Neuronal stem cell (in vitro differentiated cells): Measurements from ENCODE around the gene CEP44.
"Not testable (repeated sequence)": the region's sequence is repeated elsewhere in the genome, so short reads cannot be mapped to it uniquely, and the experiment has no call there.

Experiments used
- DNase-seq: peaks from one replicate; pipeline ENCODE4 v3.0.0-alpha.2; 2013; ENCODE audit warnings: low spot score
- H2AFZ ChIP-seq: one replicate; pipeline ENCODE4 v1.6.1; 2013; ENCODE audit warnings: mild to moderate bottlenecking, low read length, inconsistent platforms
- H2AK5ac ChIP-seq: 2 replicates; pipeline ENCODE4 v1.6.1; 2013; ENCODE audit warnings: low read depth, mild to moderate bottlenecking, inconsistent platforms, low read length, moderate library complexity, mixed read lengths
- H2BK120ac ChIP-seq: 2 replicates; pipeline ENCODE4 v1.6.1; 2013; ENCODE audit warnings: low read depth, mild to moderate bottlenecking, inconsistent platforms, low read length, moderate library complexity, mixed read lengths
- H2BK12ac ChIP-seq: one replicate; pipeline ENCODE4 v1.6.1; 2013; ENCODE audit warnings: low read length, inconsistent platforms
- H2BK15ac ChIP-seq: 2 replicates; pipeline ENCODE4 v1.6.1; 2013; ENCODE audit warnings: mild to moderate bottlenecking, low read length, inconsistent platforms, mixed read lengths
- H2BK5ac ChIP-seq: one replicate; pipeline ENCODE4 v1.6.1; 2013; ENCODE audit warnings: inconsistent platforms, mild to moderate bottlenecking, low read length, moderate library complexity
- H3K14ac ChIP-seq: one replicate; pipeline ENCODE4 v1.6.1; 2013; ENCODE audit warnings: low read length, inconsistent platforms
- H3K18ac ChIP-seq: 2 replicates; pipeline ENCODE4 v1.6.1; 2013; ENCODE audit warnings: low read length, inconsistent platforms
- H3K23ac ChIP-seq: 2 replicates; pipeline ENCODE4 v1.6.1; 2013; ENCODE audit warnings: low read depth, mild to moderate bottlenecking, mixed read lengths, low read length, inconsistent platforms; ENCODE audit not compliant: poor library complexity
- H3K27ac ChIP-seq: replicated peaks from 3 replicates; pipeline ENCODE4 v1.5.1; 2013; ENCODE audit warnings: low read length, inconsistent platforms
- H3K27me3 ChIP-seq, 3 experiments: 2 replicates each; pipeline ENCODE4 v1.6.1; 2013; ENCODE audit warnings: low read length in 3 of 3, mild to moderate bottlenecking in 2 of 3, inconsistent platforms in 1 of 3, low read depth in 1 of 3, mixed read lengths in 1 of 3, moderate library complexity in 1 of 3; ENCODE audit not compliant: control insufficient read depth in 3 of 3, insufficient read depth in 3 of 3
- H3K36me3 ChIP-seq, 2 donors: replicated peaks in 1 of 2; 2 replicates each; pipeline ENCODE4 v1.6.1; 2013; ENCODE audit warnings: low read length in 2 of 2; ENCODE audit not compliant: control insufficient read depth in 2 of 2, insufficient read depth in 2 of 2
- H3K4ac ChIP-seq: 2 replicates; pipeline ENCODE4 v1.6.1; 2013; ENCODE audit warnings: inconsistent platforms, mild to moderate bottlenecking, low read length, moderate library complexity
- H3K4me1 ChIP-seq, 2 donors: 1 replicate in 1 of 2; 2 replicates in 1 of 2; pipeline ENCODE4 v1.6.1; 2013; ENCODE audit warnings: low read length in 2 of 2, low read depth in 1 of 2; ENCODE audit not compliant: control insufficient read depth in 2 of 2, insufficient read depth in 1 of 2
- H3K4me2 ChIP-seq: one replicate; pipeline ENCODE4 v1.6.1; 2013; ENCODE audit warnings: mild to moderate bottlenecking, low read length, inconsistent platforms; ENCODE audit not compliant: insufficient read depth, poor library complexity, severe bottlenecking
- H3K4me3 ChIP-seq, 2 donors: 2 replicates each; pipeline ENCODE4 v1.5.1; 2013; ENCODE audit warnings: low read length in 2 of 2, mild to moderate bottlenecking in 2 of 2, inconsistent platforms in 1 of 2, moderate library complexity in 1 of 2
- H3K79me1 ChIP-seq: one replicate; pipeline ENCODE4 v1.6.1; 2013; ENCODE audit warnings: low read depth, mild to moderate bottlenecking, inconsistent platforms, low read length, moderate library complexity
- H3K9ac ChIP-seq: one replicate; pipeline ENCODE4 v1.6.1; 2013; ENCODE audit warnings: mild to moderate bottlenecking, low read depth, low read length, inconsistent platforms; ENCODE audit not compliant: poor library complexity
- H3K9me3 ChIP-seq, 2 donors: replicated peaks in 1 of 2; 2 replicates each; pipeline versions ENCODE3 to v1.6.1; 2013; ENCODE audit warnings: low read length in 2 of 2, mild to moderate bottlenecking in 2 of 2, inconsistent platforms in 1 of 2, low read depth in 1 of 2, mixed read lengths in 1 of 2, moderate library complexity in 1 of 2; ENCODE audit not compliant: control insufficient read depth in 2 of 2, insufficient read depth in 1 of 2
- H4K8ac ChIP-seq: one replicate; pipeline ENCODE4 v1.6.1; 2013; ENCODE audit warnings: low read depth, mild to moderate bottlenecking, inconsistent platforms, low read length, moderate library complexity
- H4K91ac ChIP-seq: one replicate; pipeline ENCODE4 v1.6.1; 2013; ENCODE audit warnings: low read length, low read depth, mild to moderate bottlenecking, inconsistent platforms; ENCODE audit not compliant: poor library complexity
- WGBS, 2 donors: extraction: QIAGEN DNeasy Blood & Tissue Kit; methylation state at CpG; one replicate each; pipeline ENCODE4 v1.1.7; 2013; ENCODE audit warnings: missing lambda C conversion rate in 2 of 2, mixed read lengths in 1 of 2; ENCODE audit not compliant: insufficient read length in 2 of 2, insufficient replicate concordance in 1 of 2; ENCODE audit errors: extremely low coverage in 2 of 2; 5-methylcytosine and 5-hydroxymethylcytosine counted together

Gene CEP44

GRCh38 chr4:174375422-174375821 is 91.7 kb downstream of the CEP44 start:
- H4K8ac ChIP-seq, result no peak overlapping the region
- H3K4me3 ChIP-seq, result no peak overlapping the region
- H3K9ac ChIP-seq, result no peak overlapping the region
- H3K9me3 ChIP-seq, result no peaks in the 10 kb centered on the region
- H3K36me3 ChIP-seq, result no peaks in the 10 kb centered on the region
- H2BK15ac ChIP-seq, result no peak overlapping the region
- no peak overlapping the region for H2BK12ac ChIP-seq
- DNase-seq, result no peak
- no peak overlapping the region for H2AK5ac ChIP-seq
- H3K4me1 ChIP-seq, result no peaks in the 10 kb centered on the region
- H3K27ac ChIP-seq, result no peak overlapping the region
- H3K18ac ChIP-seq, result no peak overlapping the region
- H3K27me3 ChIP-seq, result no peaks in the 10 kb centered on the region
- H3K14ac ChIP-seq, result no peak overlapping the region
- WGBS, 2 donors, result no CpG with 5 or more reads among the region's 8 CpGs
- no peak overlapping the region for H3K23ac ChIP-seq
- no peak overlapping the region for H4K91ac ChIP-seq
- no peak overlapping the region for H3K4me2 ChIP-seq
- no peak overlapping the region for H2BK120ac ChIP-seq
- peaks cover 1% of the 10 kb centered on the region for H3K79me1 ChIP-seq
- H2AFZ ChIP-seq, result no peak overlapping the region
- no peak overlapping the region for H2BK5ac ChIP-seq
- no peak overlapping the region for H3K4ac ChIP-seq

GRCh38 chr4:174377613-174378012 is 93.9 kb downstream of the CEP44 start:
- no peaks in the 10 kb centered on the region for H3K4me1 ChIP-seq
- H3K9ac ChIP-seq, result no peak overlapping the region
- H3K4me3 ChIP-seq, result no peak overlapping the region
- no peak overlapping the region for H2BK12ac ChIP-seq
- no peaks in the 10 kb centered on the region for H3K36me3 ChIP-seq
- no peak overlapping the region for H2AK5ac ChIP-seq
- no peaks in the 10 kb centered on the region for H3K27me3 ChIP-seq
- H3K18ac ChIP-seq, result no peak overlapping the region
- no peak overlapping the region for H2BK5ac ChIP-seq
- H3K27ac ChIP-seq, result no peak overlapping the region
- no peak overlapping the region for H2AFZ ChIP-seq
- H3K9me3 ChIP-seq, result no peaks in the 10 kb centered on the region
- peaks cover 1% of the 10 kb centered on the region for H3K79me1 ChIP-seq
- no peak overlapping the region for H3K4ac ChIP-seq
- H4K91ac ChIP-seq, result no peak overlapping the region
- H4K8ac ChIP-seq, result no peak overlapping the region
- no CpG with 5 or more reads among the region's 2 CpGs for WGBS, 2 donors
- no peak overlapping the region for H3K23ac ChIP-seq
- no peak overlapping the region for H3K4me2 ChIP-seq
- H2BK15ac ChIP-seq, result no peak overlapping the region
- no peak for DNase-seq
- H2BK120ac ChIP-seq, result no peak overlapping the region
- H3K14ac ChIP-seq, result no peak overlapping the region

GRCh38 chr4:174378951-174379350 is 95.2 kb downstream of the CEP44 start:
- Histone ChIP-seq H2AFZ (no peak overlapping the region), H3K4me1 (no peaks in the 10 kb centered on the region)

GRCh38 chr4:174380206-174380605 is 96.5 kb downstream of the CEP44 start:
- not testable (repeated sequence) for H2AK5ac ChIP-seq, H3K14ac ChIP-seq, H3K9ac ChIP-seq, H2BK15ac ChIP-seq, DNase-seq, H2BK5ac ChIP-seq, H4K91ac ChIP-seq, H4K8ac ChIP-seq, H3K9me3 ChIP-seq, H3K18ac ChIP-seq, H3K27ac ChIP-seq, H3K4me2 ChIP-seq, H3K36me3 ChIP-seq, H3K4ac ChIP-seq, H3K79me1 ChIP-seq, H3K4me3 ChIP-seq, H2AFZ ChIP-seq, H3K4me1 ChIP-seq, H2BK120ac ChIP-seq, H2BK12ac ChIP-seq, H3K23ac ChIP-seq, H3K27me3 ChIP-seq
- WGBS, 2 donors, result no CpG with 5 or more reads among the region's 4 CpGs

More at GRCh38 chr4:174378951-174379350, 95.2 kb downstream of the CEP44 start:
- no peak overlapping the region for H3K4me3 ChIP-seq
- no peaks in the 10 kb centered on the region for H3K36me3 ChIP-seq
- H3K18ac ChIP-seq, result no peak overlapping the region
- no peak overlapping the region for H4K8ac ChIP-seq
- no peak overlapping the region for H2BK15ac ChIP-seq
- H2BK12ac ChIP-seq, result no peak overlapping the region
- no peak overlapping the region for H3K23ac ChIP-seq
- H3K9ac ChIP-seq, result no peak overlapping the region
- H3K4ac ChIP-seq, result no peak overlapping the region
- H3K4me2 ChIP-seq, result no peak overlapping the region
- no CpG with 5 or more reads among the region's 2 CpGs for WGBS, 2 donors
- no peak for DNase-seq
- H4K91ac ChIP-seq, result no peak overlapping the region
- no peak overlapping the region for H2AK5ac ChIP-seq
- H2BK120ac ChIP-seq, result no peak overlapping the region
- H2BK5ac ChIP-seq, result no peak overlapping the region
- H3K27me3 ChIP-seq, result no peaks in the 10 kb centered on the region
- H3K79me1 ChIP-seq, result peaks cover 1% of the 10 kb centered on the region
- no peak overlapping the region for H3K27ac ChIP-seq
- H3K9me3 ChIP-seq, result no peaks in the 10 kb centered on the region
- H3K14ac ChIP-seq, result no peak overlapping the region
